Fibroblast of peridontal ligament (primary cell): ENCODE results near the gene ABHD4.
"Not testable (repeated sequence)": the region's sequence is repeated elsewhere in the genome, so short reads cannot be mapped to it uniquely, and the experiment has no call there.

Source experiments
- DNase-seq: peaks from one replicate; pipeline ENCODE4 v3.0.0-alpha.2; 2010; ENCODE audit errors: extremely low read depth

The ABHD4 gene

GRCh38 chr14:22589096-22589839 is 8.8 kb upstream of the ABHD4 start, which contains the start of gene DAD1:
TSS of gene DAD1 (minus strand) at chr14:22589224. CDS start at chr14:22589157, 67 bp downstream.
- DNase-seq = peak; percentile 100

- DNase-seq = no peak
Observed at GRCh38 chr14:22593189-22593588, 4.9 kb upstream of the ABHD4 start.

GRCh38 chr14:22593601-22594000 is 4.5 kb upstream of the ABHD4 start:
- DNase-seq = no peak

GRCh38 chr14:22594156-22594716 is 3.9 kb upstream of the ABHD4 start:
- DNase-seq = no peak

- DNase-seq = no peak
Observed at GRCh38 chr14:22596354-22596879, 1.7 kb upstream of the ABHD4 start.

GRCh38 chr14:22597265-22597664 is 835 bp upstream of the ABHD4 start:
- DNase-seq = no peak

- peak; percentile 20 for DNase-seq
Observed at GRCh38 chr14:22597771-22598098, 365 bp upstream of the ABHD4 start.

- peak; percentile 68 for DNase-seq
Observed at GRCh38 chr14:22598896-22599244, 770 bp downstream of the ABHD4 start.

GRCh38 chr14:22599349-22599748 is 1.2 kb downstream of the ABHD4 start:
- no peak for DNase-seq

GRCh38 chr14:22600027-22600426 is 1.9 kb downstream of the ABHD4 start:
- DNase-seq = no peak

- DNase-seq = no peak
Observed at GRCh38 chr14:22601456-22601855, 3.4 kb downstream of the ABHD4 start.

GRCh38 chr14:22601996-22602395 is 3.9 kb downstream of the ABHD4 start:
- DNase-seq = no peak

- DNase-seq = peak; percentile 19
Observed at GRCh38 chr14:22602862-22603261, 4.8 kb downstream of the ABHD4 start.

- no peak for DNase-seq
Observed at GRCh38 chr14:22606380-22606779, 8.3 kb downstream of the ABHD4 start.

- no peak for DNase-seq
Observed at GRCh38 chr14:22607291-22607690, 9.2 kb downstream of the ABHD4 start.

GRCh38 chr14:22610931-22611330 is 12.8 kb downstream of the ABHD4 start:
- no peak for DNase-seq

GRCh38 chr14:22613106-22613695 is 15.1 kb downstream of the ABHD4 start:
- DNase-seq = no peak

- peak; percentile 9 for DNase-seq
Observed at GRCh38 chr14:22613736-22614239, 15.7 kb downstream of the ABHD4 start.

- peak; percentile 66 for DNase-seq
Observed at GRCh38 chr14:22614240-22614799, 16.2 kb downstream of the ABHD4 start.

- DNase-seq = not testable (repeated sequence)
Observed at GRCh38 chr14:22615765-22616164, 17.7 kb downstream of the ABHD4 start.

- peak; percentile 67 for DNase-seq
Observed at GRCh38 chr14:22622255-22622654, 24.2 kb downstream of the ABHD4 start.

GRCh38 chr14:22623047-22623446 is 24.9 kb downstream of the ABHD4 start:
- DNase-seq = no peak

GRCh38 chr14:22626590-22626989 is 28.5 kb downstream of the ABHD4 start:
- no peak for DNase-seq
